ENCODE data around the gene MOB3A. TPM values are rescaled to one million over a fixed set of nuclear protein-coding genes. Genes with fewer than 3 reads are reported as not detected.

MOB3A gene
- total and polyA plus RNA-seq, 5 donors from 2014 or later: 73.6 to 131 (median 89.5) TPM

- peak overlapping the region in 1 of 3 donors; percentile 10 for H3K27ac Mint-ChIP-seq
- peaks cover 4 to 51% (median 16%) of the 10 kb centered on the region in 4 donors for H3K4me1 Mint-ChIP-seq
Observed at GRCh38 chr19:2072757-2073551, 23.2 kb downstream of the MOB3A start.

GRCh38 chr19:2070986-2071673 is 25.0 kb downstream of the MOB3A start:
- H3K36me3 ChIP-seq (ENCODE audit: control insufficient read depth, insufficient read depth, low read length): peaks cover 45% of the 10 kb centered on the region
- H3K4me1 ChIP-seq (ENCODE audit: control insufficient read depth, insufficient read depth, low read length, poor library complexity, severe bottlenecking): peaks cover 22% of the 10 kb centered on the region
- Mint-ChIP-seq H3K27me3 (no peaks in the 10 kb centered on the region), H3K27ac (peak overlapping the region in 1 of 3 donors; percentile 88), H3K9me3 (no peaks in the 10 kb centered on the region), H3K36me3 (peaks cover 25% of the 10 kb centered on the region), H3K4me3 (peak overlapping the region in 1 of 4 donors; percentile 56), H3K4me1 (peaks cover 4 to 43% (median 16%) of the 10 kb centered on the region in 4 donors)
- no peak overlapping the region for H3K4me3 ChIP-seq (ENCODE audit: low read depth, low read length)
- no peak for DNase-seq
- no peaks in the 10 kb centered on the region for H3K27me3 ChIP-seq (ENCODE audit: control insufficient read depth, insufficient read depth, low read length)
- no peaks in the 10 kb centered on the region for H3K9me3 ChIP-seq (ENCODE audit: control insufficient read depth in 2 of 2, low read length in 2 of 2)
- no peak overlapping the region for H3K27ac ChIP-seq (ENCODE audit: insufficient read depth, low read length, poor library complexity, severe bottlenecking)
- no peak for ATAC-seq (ENCODE audit: low read depth in 2 of 2)

More at GRCh38 chr19:2072757-2073551, 23.2 kb downstream of the MOB3A start:
- ATAC-seq (ENCODE audit: low read depth in 2 of 2): no peak
- Mint-ChIP-seq H3K4me3 (peak overlapping the region in 3 of 4 donors; percentile 62 to 78 (median 76)), H3K9me3 (no peaks in the 10 kb centered on the region), H3K36me3 (peaks cover 27% of the 10 kb centered on the region), H3K27me3 (no peaks in the 10 kb centered on the region)
- peaks cover 61% of the 10 kb centered on the region for H3K36me3 ChIP-seq (ENCODE audit: control insufficient read depth, insufficient read depth, low read length)
- peaks cover 22% of the 10 kb centered on the region for H3K4me1 ChIP-seq (ENCODE audit: control insufficient read depth, insufficient read depth, low read length, poor library complexity, severe bottlenecking)
- H3K27me3 ChIP-seq (ENCODE audit: control insufficient read depth, insufficient read depth, low read length): no peaks in the 10 kb centered on the region
- H3K4me3 ChIP-seq (ENCODE audit: low read depth, low read length): no peak overlapping the region
- no peaks in the 10 kb centered on the region for H3K9me3 ChIP-seq (ENCODE audit: control insufficient read depth in 2 of 2, low read length in 2 of 2)
- no peak for DNase-seq
- no peak overlapping the region for H3K27ac ChIP-seq (ENCODE audit: insufficient read depth, low read length, poor library complexity, severe bottlenecking)

GRCh38 chr19:2070436-2070827 is 25.7 kb downstream of the MOB3A start:
- peaks cover 4 to 42% (median 16%) of the 10 kb centered on the region in 4 donors for H3K4me1 Mint-ChIP-seq
- ATAC-seq (ENCODE audit: low read depth in 2 of 2): no peak
- Histone ChIP-seq H3K36me3 (ENCODE audit: control insufficient read depth, insufficient read depth, low read length) (peaks cover 38% of the 10 kb centered on the region), H3K9me3 (ENCODE audit: control insufficient read depth in 2 of 2, low read length in 2 of 2) (no peaks in the 10 kb centered on the region), H3K4me3 (ENCODE audit: low read depth, low read length) (no peak overlapping the region), H3K27me3 (ENCODE audit: control insufficient read depth, insufficient read depth, low read length) (no peaks in the 10 kb centered on the region), H3K4me1 (ENCODE audit: control insufficient read depth, insufficient read depth, low read length, poor library complexity, severe bottlenecking) (peaks cover 19% of the 10 kb centered on the region), H3K27ac (ENCODE audit: insufficient read depth, low read length, poor library complexity, severe bottlenecking) (peak overlapping the region; percentile 55)
- DNase-seq: no peak
- H3K9me3 Mint-ChIP-seq: no peaks in the 10 kb centered on the region
- no peaks in the 10 kb centered on the region for H3K27me3 Mint-ChIP-seq
- no peak overlapping the region for H3K4me3 Mint-ChIP-seq
- peak overlapping the region in 1 of 3 donors; percentile 5 for H3K27ac Mint-ChIP-seq
- peaks cover 25% of the 10 kb centered on the region for H3K36me3 Mint-ChIP-seq

GRCh38 chr19:2064788-2065524 is 31.2 kb downstream of the MOB3A start:
- DNase-seq (no peak), ATAC-seq (ENCODE audit: low read depth in 2 of 2) (no peak)
- H3K9me3 ChIP-seq (ENCODE audit: control insufficient read depth in 2 of 2, low read length in 2 of 2): no peaks in the 10 kb centered on the region
- Mint-ChIP-seq H3K27ac (peak overlapping the region in 2 of 3 donors; percentile 65 to 74), H3K4me1 (peaks cover 0 to 34% (median 15%) of the 10 kb centered on the region in 4 donors), H3K4me3 (peak overlapping the region in 1 of 4 donors; percentile 41), H3K27me3 (peaks cover 4% of the 10 kb centered on the region), H3K9me3 (no peaks in the 10 kb centered on the region), H3K36me3 (no peaks in the 10 kb centered on the region)
- no peak overlapping the region for H3K4me3 ChIP-seq (ENCODE audit: low read depth, low read length)
- H3K27me3 ChIP-seq (ENCODE audit: control insufficient read depth, insufficient read depth, low read length): no peaks in the 10 kb centered on the region
- H3K27ac ChIP-seq (ENCODE audit: insufficient read depth, low read length, poor library complexity, severe bottlenecking): no peak overlapping the region
- H3K4me1 ChIP-seq (ENCODE audit: control insufficient read depth, insufficient read depth, low read length, poor library complexity, severe bottlenecking): peaks cover 31% of the 10 kb centered on the region
- H3K36me3 ChIP-seq (ENCODE audit: control insufficient read depth, insufficient read depth, low read length): no peaks in the 10 kb centered on the region

GRCh38 chr19:2064395-2064787 is 31.7 kb downstream of the MOB3A start:
- Mint-ChIP-seq H3K27ac (no peak overlapping the region), H3K4me3 (peak overlapping the region in 1 of 4 donors; percentile 7)
- no peak overlapping the region for H3K4me3 ChIP-seq (ENCODE audit: low read depth, low read length)

GRCh38 chr19:2063824-2064223 is 32.3 kb downstream of the MOB3A start:
- Histone ChIP-seq H3K27me3 (ENCODE audit: control insufficient read depth, insufficient read depth, low read length) (no peaks in the 10 kb centered on the region), H3K27ac (ENCODE audit: insufficient read depth, low read length, poor library complexity, severe bottlenecking) (peak overlapping the region; percentile 15), H3K36me3 (ENCODE audit: control insufficient read depth, insufficient read depth, low read length) (no peaks in the 10 kb centered on the region), H3K4me1 (ENCODE audit: control insufficient read depth, insufficient read depth, low read length, poor library complexity, severe bottlenecking) (peaks cover 33% of the 10 kb centered on the region), H3K9me3 (ENCODE audit: control insufficient read depth in 2 of 2, low read length in 2 of 2) (no peaks in the 10 kb centered on the region), H3K4me3 (ENCODE audit: low read depth, low read length) (no peak overlapping the region)
- H3K27ac Mint-ChIP-seq: peak overlapping the region in 1 of 3 donors; percentile 52
- no peak for DNase-seq
- peaks cover 0 to 30% (median 9%) of the 10 kb centered on the region in 4 donors for H3K4me1 Mint-ChIP-seq
- H3K36me3 Mint-ChIP-seq: no peaks in the 10 kb centered on the region
- H3K4me3 Mint-ChIP-seq: peak overlapping the region in 3 of 4 donors; percentile 22 to 81 (median 29)
- peaks cover 4% of the 10 kb centered on the region for H3K27me3 Mint-ChIP-seq
- no peaks in the 10 kb centered on the region for H3K9me3 Mint-ChIP-seq
- ATAC-seq (ENCODE audit: low read depth in 2 of 2): no peak

More at GRCh38 chr19:2064395-2064787, 31.7 kb downstream of the MOB3A start:
- H3K27me3 ChIP-seq (ENCODE audit: control insufficient read depth, insufficient read depth, low read length): no peaks in the 10 kb centered on the region
- no peak for ATAC-seq (ENCODE audit: low read depth in 2 of 2)
- peaks cover 4% of the 10 kb centered on the region for H3K27me3 Mint-ChIP-seq
- no peaks in the 10 kb centered on the region for H3K36me3 ChIP-seq (ENCODE audit: control insufficient read depth, insufficient read depth, low read length)
- no peak for DNase-seq
- H3K36me3 Mint-ChIP-seq: no peaks in the 10 kb centered on the region
- peaks cover 31% of the 10 kb centered on the region for H3K4me1 ChIP-seq (ENCODE audit: control insufficient read depth, insufficient read depth, low read length, poor library complexity, severe bottlenecking)
- no peak overlapping the region for H3K27ac ChIP-seq (ENCODE audit: insufficient read depth, low read length, poor library complexity, severe bottlenecking)
- no peaks in the 10 kb centered on the region for H3K9me3 ChIP-seq (ENCODE audit: control insufficient read depth in 2 of 2, low read length in 2 of 2)
- H3K9me3 Mint-ChIP-seq: no peaks in the 10 kb centered on the region
- H3K4me1 Mint-ChIP-seq: peaks cover 0 to 30% (median 10%) of the 10 kb centered on the region in 4 donors

GRCh38 chr19:2062770-2063169 is 33.4 kb downstream of the MOB3A start:
- Histone ChIP-seq H3K4me1 (ENCODE audit: control insufficient read depth, insufficient read depth, low read length, poor library complexity, severe bottlenecking) (peaks cover 44% of the 10 kb centered on the region), H3K4me3 (ENCODE audit: low read depth, low read length) (no peak overlapping the region), H3K27ac (ENCODE audit: insufficient read depth, low read length, poor library complexity, severe bottlenecking) (no peak overlapping the region), H3K36me3 (ENCODE audit: control insufficient read depth, insufficient read depth, low read length) (no peaks in the 10 kb centered on the region), H3K9me3 (ENCODE audit: control insufficient read depth in 2 of 2, low read length in 2 of 2) (no peaks in the 10 kb centered on the region), H3K27me3 (ENCODE audit: control insufficient read depth, insufficient read depth, low read length) (no peaks in the 10 kb centered on the region)
- ATAC-seq (ENCODE audit: low read depth in 2 of 2) (no peak), DNase-seq (no peak)
- Mint-ChIP-seq H3K27ac (peak overlapping the region; percentile 74 to 98 (median 96)), H3K36me3 (no peaks in the 10 kb centered on the region), H3K9me3 (no peaks in the 10 kb centered on the region), H3K27me3 (peaks cover 4% of the 10 kb centered on the region), H3K4me3 (peak overlapping the region; percentile 32 to 94 (median 80)), H3K4me1 (peaks cover 0 to 35% (median 12%) of the 10 kb centered on the region in 4 donors)

Data from CD4-positive, CD25-positive, alpha-beta regulatory T cell (primary cell).